K562 (cell line): ENCODE data around the gene CNKSR3. TPM values are rescaled to one million over a fixed set of nuclear protein-coding genes. Genes with fewer than 3 reads are reported as not detected.

Source experiments
- ATAC-seq: fragments of 200-7000 bp; cut with Tn5 transposase; 3 replicates; pipeline ENCODE4 v1.9.1; 2020; ENCODE audit warnings: moderate library complexity
- BruUV-seq: library from RNA; stranded (reverse); fragments of 400-500 nt; replicated peaks from 2 replicates; lab custom pipeline; 2021; lab: Mats Ljungman, UMichigan
- CTCF ChIA-PET: fragments of 300-600 bp; formaldehyde crosslinking; extraction: SDS; loops from one replicate; lab custom pipeline; 2021; ENCODE audit warnings: low intra/inter-chr PET ratio; lab: Yijun Ruan, JAX
- POLR2A ChIA-PET: fragments of 300-600, 350-650 bp; sonication (Branson Sonifier 250); formaldehyde crosslinking; extraction: SDS; loops from one replicate; lab custom pipeline; 2021; ENCODE audit warnings: antibody characterized with exemption, inconsistent platforms; lab: Yijun Ruan, JAX
- DNase-seq, 4 experiments: peaks; one replicate each; pipeline versions ENCODE4 v3.0.0 to v3.0.0-alpha.2; 2011 to 2018; ENCODE audit warnings: low spot score in 3 of 4, mixed read lengths in 3 of 4; ENCODE audit errors: extremely low read depth in 1 of 4
- FAIRE-seq: peaks from 2 replicates; lab custom pipeline; 2011; peaks lifted over from hg19 to GRCh38; lab: Jason Lieb, UNC
- H2AFZ ChIP-seq: 2 replicates; pipeline ENCODE4 v1.6.0; 2011; ENCODE audit warnings: low read depth, low read length, control low read depth, inconsistent platforms
- H3K27ac ChIP-seq: fragments of 200-600 bp; 3 replicates; pipeline ENCODE4 v1.8.0; 2011; ENCODE audit warnings: low read depth, mild to moderate bottlenecking, control low read depth, inconsistent platforms, low read length, moderate library complexity, mixed read lengths; ENCODE audit errors: extremely low read depth
- H3K27me3 ChIP-seq, 2 experiments: fragments of 300-600 bp in 1 of 2; 2 replicates in 1 of 2; 3 replicates in 1 of 2; pipeline versions ENCODE4 v1.6.0 to v1.8.0; 2011; ENCODE audit warnings: inconsistent platforms in 2 of 2, low read length in 2 of 2, mild to moderate bottlenecking in 1 of 2, mixed read lengths in 1 of 2, moderate library complexity in 1 of 2; ENCODE audit not compliant: control insufficient read depth in 2 of 2, insufficient read depth in 2 of 2
- H3K36me3 ChIP-seq: fragments of 300-600 bp; 3 replicates; pipeline ENCODE4 v1.8.0; 2011; ENCODE audit warnings: mild to moderate bottlenecking, low read length, inconsistent platforms; ENCODE audit not compliant: control insufficient read depth, insufficient read depth
- H3K4me1 ChIP-seq, 2 experiments: fragments of 200-600 bp in 1 of 2; replicated peaks in 1 of 2; 2 replicates in 1 of 2; 3 replicates in 1 of 2; pipeline versions ENCODE4 v1.5.1 to v1.8.0; 2011; ENCODE audit warnings: inconsistent platforms in 2 of 2, low read length in 2 of 2, mild to moderate bottlenecking in 1 of 2, mixed read lengths in 1 of 2, moderate library complexity in 1 of 2; ENCODE audit not compliant: control insufficient read depth in 2 of 2, insufficient read depth in 2 of 2
- H3K4me2 ChIP-seq: 2 replicates; pipeline ENCODE4 v1.6.1; 2011; ENCODE audit warnings: low read length, control low read depth, inconsistent platforms, mixed read lengths; ENCODE audit not compliant: insufficient read depth
- H3K4me3 ChIP-seq: fragments of 200-600 bp; sonication (generic), shearing (Covaris generic); 2 replicates; pipeline ENCODE4 v1.5.1; 2016; ENCODE audit warnings: control low read depth, inconsistent platforms
- H3K79me2 ChIP-seq: fragments of 200-600 bp; 3 replicates; pipeline ENCODE4 v1.8.0; 2011; ENCODE audit warnings: low read length, inconsistent platforms; ENCODE audit not compliant: control insufficient read depth, insufficient read depth
- H3K9ac ChIP-seq, 2 experiments: 2 replicates each; pipeline versions ENCODE4 v1.6.0 to v1.6.1; 2011; ENCODE audit warnings: low read depth in 2 of 2, low read length in 2 of 2, control low read depth in 1 of 2, inconsistent platforms in 1 of 2, mild to moderate bottlenecking in 1 of 2, mixed read lengths in 1 of 2; ENCODE audit not compliant: insufficient read depth in 1 of 2
- H3K9me1 ChIP-seq: one replicate; pipeline ENCODE4 v1.6.0; 2011; ENCODE audit warnings: inconsistent platforms, mild to moderate bottlenecking, low read length, moderate library complexity; ENCODE audit not compliant: control insufficient read depth, insufficient read depth
- H3K9me3 ChIP-seq: replicated peaks from 2 replicates; pipeline ENCODE4 v1.5.1; 2011; ENCODE audit warnings: low read depth, low read length, inconsistent platforms; ENCODE audit not compliant: control insufficient read depth, insufficient read depth
- H4K20me1 ChIP-seq: replicated peaks from 2 replicates; pipeline ENCODE4 v1.6.1; 2011; ENCODE audit warnings: low read length, inconsistent platforms, mixed read lengths; ENCODE audit not compliant: control insufficient read depth, insufficient read depth
- BCLAF1 ChIP-seq, 2 experiments: fragments of 450-650 bp in 1 of 2; IDR thresholded peaks; 2 replicates each; pipeline ENCODE4 v1.6.1; 2011 to 2017; ENCODE audit warnings: low read depth in 2 of 2, antibody characterized with exemption in 1 of 2, borderline replicate concordance in 1 of 2, low read length in 1 of 2, mild to moderate bottlenecking in 1 of 2, mixed read lengths in 1 of 2; ENCODE audit not compliant: control insufficient read depth in 1 of 2
- CC2D1A ChIP-seq: fragments of 450-650 bp; IDR thresholded peaks from 2 replicates; pipeline ENCODE4 v1.6.1; 2017; ENCODE audit warnings: mild to moderate bottlenecking
- CREB1 ChIP-seq, 2 experiments: sonication (generic) in 1 of 2; formaldehyde crosslinking in 1 of 2; IDR thresholded peaks; 2 replicates each; pipeline versions ENCODE4 v1.6.1 to v1.8.0; 2012 to 2022; ENCODE audit warnings: inconsistent platforms in 1 of 2, mild to moderate bottlenecking in 1 of 2, missing genetic modification reagents in 1 of 2, moderate library complexity in 1 of 2
- DPF2 ChIP-seq: fragments of 450-650 bp; IDR thresholded peaks from 2 replicates; pipeline ENCODE4 v1.6.1; 2016
- ETS1 ChIP-seq: conservative IDR thresholded peaks from 2 replicates; pipeline ENCODE4 v1.6.1; 2011; ENCODE audit warnings: low read depth, mild to moderate bottlenecking, low read length; ENCODE audit not compliant: control insufficient read depth
- HBP1 ChIP-seq: fragments of 450-650 bp; formaldehyde crosslinking; IDR thresholded peaks from 2 replicates; pipeline ENCODE4 v1.4.0; 2022; ENCODE audit warnings: missing genetic modification characterization
- SIRT6 ChIP-seq: IDR thresholded peaks from one replicate; pipeline ENCODE4 v1.6.1; 2012; ENCODE audit warnings: low read depth, mild to moderate bottlenecking, control low read depth, inconsistent platforms, low read length, moderate library complexity
- SMAD1 ChIP-seq: fragments of 150-350 bp; IDR thresholded peaks from 2 replicates; pipeline ENCODE4 v1.6.1; 2014; ENCODE audit warnings: low read length, low read depth; ENCODE audit not compliant: partially characterized antibody
- TSHZ1 ChIP-seq: fragments of 250-450 bp; sonication (Bioruptor Pico); IDR thresholded peaks from 2 replicates; pipeline ENCODE4 v1.4.0; 2020; ENCODE audit warnings: mild to moderate bottlenecking, moderate library complexity
- WGBS: fragments of 100-300 bp; shearing (Covaris generic); methylation state at CpG from one replicate; pipeline ENCODE4 v1.1.6; 2016; ENCODE audit warnings: low coverage, mixed read lengths; ENCODE audit not compliant: insufficient coverage; ENCODE audit errors: missing lambda C conversion rate; 5-methylcytosine and 5-hydroxymethylcytosine counted together
- in situ Hi-C: fragments of 300-500 bp; cut with MboI; formaldehyde crosslinking; loops from 4 replicates; pipeline ENCODE4 v1.15.0; 2018; ENCODE audit warnings: inconsistent platforms, mixed read lengths
- intact Hi-C: fragments of 100-400 bp; cut with micrococcal nuclease; formaldehyde crosslinking; loops from 2 replicates; pipeline ENCODE4 v1.14.2; 2022
- polyA plus RNA-seq, 8 experiments: library from polyadenylated mRNA; depleted of rRNA in 4 of 8; stranded (reverse) in 5 of 8; unstranded in 3 of 8; fragments of >200 nt; fragmentation: Nextera tagmentation in 2 of 8; fragmentation: Illumina TruSeq in 1 of 8; extraction: Ambion mirVana in 2 of 8; extraction: Trizol in 1 of 8; gene quantifications; 2 replicates each; pipeline versions ENCODE4 v1.2.1 to v1.2.3, GENCODE V29; 2011 to 2014; ENCODE audit warnings: inconsistent platforms in 1 of 8, missing spikeins in 1 of 8
- total RNA-seq, 7 experiments: library from RNA; depleted of rRNA in 6 of 7; stranded (reverse); fragments of >200 nt in 6 of 7; fragmentation: Illumina TruSeq in 2 of 7; extraction: Trizol in 2 of 7; gene quantifications; 2 replicates each; pipeline versions ENCODE4 v1.2.1 to v1.2.3, GENCODE V29; 2011 to 2021; ENCODE audit warnings: low replicate concordance in 1 of 7

CNKSR3 gene
- total and polyA plus RNA-seq, 9 of the 15 experiments (the other 6 are each of a cell fraction or from before 2014, with no cell fraction given): 4.5 to 29.6 (median 9.5) TPM

- peaks cover 14% of the 10 kb centered on the region for H3K36me3 ChIP-seq
- DNase-seq: no peak
- no peak overlapping the region for H3K4me2 ChIP-seq
- ATAC-seq: no peak
- intact Hi-C loops: loop anchor here (10.0 kb wide), 1 partner anchor 341 kb away; no protein-coding TSS in a partner anchor
- H3K79me2 ChIP-seq: peaks cover 92% of the 10 kb centered on the region
- no peaks in the 10 kb centered on the region for H3K27me3 ChIP-seq
- H3K4me1 ChIP-seq: peaks cover 0 to under 1% of the 10 kb centered on the region in 2 experiments; a peak in 1 of 5 replicates
- BruUV-seq: no TSS peak
- H2AFZ ChIP-seq: no peak overlapping the region
- CTCF ChIA-PET: no interaction called here
- in situ Hi-C loops: no loop called here
- POLR2A ChIA-PET: interaction anchor here (0.6 kb wide), 1 partner anchor 1843 kb away, joined by 3 read pairs; no protein-coding TSS in a partner anchor
- no peaks in the 10 kb centered on the region for H3K9me3 ChIP-seq
- FAIRE-seq: no peak
- no peak overlapping the region for H3K9ac ChIP-seq
- no peak overlapping the region for H3K4me3 ChIP-seq
- no peaks in the 10 kb centered on the region; the same call in 1 of the 2 replicates for H4K20me1 ChIP-seq
- WGBS: 88% methylated on average over 4 of the region's 4 CpGs
- peaks cover 3% of the 10 kb centered on the region for H3K9me1 ChIP-seq
- no peak overlapping the region for H3K27ac ChIP-seq
- TF ChIP-seq BCLAF1 (IDR thresholded peaks at IDR 0.05; ENCODE audit: borderline replicate concordance in 1 of 2, control insufficient read depth in 1 of 2, low read depth in 2 of 2, low read length in 1 of 2): no peak
- TF ChIP-seq ETS1: no peak
- TF ChIP-seq CC2D1A: no peak
- no peak for TF ChIP-seq SIRT6
- TF ChIP-seq SMAD1: no peak
- no peak for TF ChIP-seq CREB1 (IDR thresholded peaks at IDR 0.05)
- TF ChIP-seq CREB1 (CRISPR knock-in tag; IDR thresholded peaks at IDR 0.05): no peak
- TF ChIP-seq HBP1 (CRISPR knock-in tag): no peak
- TF ChIP-seq DPF2: no peak
- TF ChIP-seq TSHZ1 (CRISPR knock-in tag): no peak
These were observed 14.3 kb downstream of the CNKSR3 start for GRCh38 chr6:154496186-154496585.
